GM18505 (cell line): ENCODE results near the gene CHL1.

Experiments
- ATAC-seq: cut with Tn5 transposase; IDR thresholded peaks from one replicate; pipeline ENCODE4 v1.9.1; 2021; ENCODE audit not compliant: unreplicated experiment
- POLR2A ChIP-seq: IDR thresholded peaks from 4 replicates; pipeline ENCODE4 v1.6.1; 2011; ENCODE audit warnings: borderline replicate concordance; ENCODE audit not compliant: insufficient read depth, insufficient read length; ENCODE audit errors: extremely low read depth

Gene CHL1

GRCh38 chr3:299590-300301 is 103.2 kb downstream of the CHL1 start:
- no peak for TF ChIP-seq POLR2A
- no peak for ATAC-seq

DNA sequence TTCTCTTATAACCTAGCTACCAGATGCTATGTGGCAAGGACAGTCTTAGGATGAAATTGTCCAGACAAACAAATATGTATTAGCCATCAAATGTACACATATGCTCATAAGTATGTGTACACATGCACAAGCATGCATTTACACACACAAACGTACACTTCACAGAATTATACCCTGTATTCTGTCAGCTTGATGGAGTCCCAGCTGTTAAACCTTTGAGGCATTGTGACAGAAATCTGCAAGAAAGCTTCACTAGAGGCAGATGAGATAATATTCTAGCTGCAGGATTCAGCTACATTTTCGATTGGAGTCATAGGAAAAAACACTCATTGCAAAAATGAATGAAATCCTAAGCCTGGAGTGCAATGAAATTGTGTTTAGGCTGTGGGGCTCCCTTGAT is 110.6 kb downstream of the CHL1 start:
- ATAC-seq, result no peak
- no peak for TF ChIP-seq POLR2A

DNA sequence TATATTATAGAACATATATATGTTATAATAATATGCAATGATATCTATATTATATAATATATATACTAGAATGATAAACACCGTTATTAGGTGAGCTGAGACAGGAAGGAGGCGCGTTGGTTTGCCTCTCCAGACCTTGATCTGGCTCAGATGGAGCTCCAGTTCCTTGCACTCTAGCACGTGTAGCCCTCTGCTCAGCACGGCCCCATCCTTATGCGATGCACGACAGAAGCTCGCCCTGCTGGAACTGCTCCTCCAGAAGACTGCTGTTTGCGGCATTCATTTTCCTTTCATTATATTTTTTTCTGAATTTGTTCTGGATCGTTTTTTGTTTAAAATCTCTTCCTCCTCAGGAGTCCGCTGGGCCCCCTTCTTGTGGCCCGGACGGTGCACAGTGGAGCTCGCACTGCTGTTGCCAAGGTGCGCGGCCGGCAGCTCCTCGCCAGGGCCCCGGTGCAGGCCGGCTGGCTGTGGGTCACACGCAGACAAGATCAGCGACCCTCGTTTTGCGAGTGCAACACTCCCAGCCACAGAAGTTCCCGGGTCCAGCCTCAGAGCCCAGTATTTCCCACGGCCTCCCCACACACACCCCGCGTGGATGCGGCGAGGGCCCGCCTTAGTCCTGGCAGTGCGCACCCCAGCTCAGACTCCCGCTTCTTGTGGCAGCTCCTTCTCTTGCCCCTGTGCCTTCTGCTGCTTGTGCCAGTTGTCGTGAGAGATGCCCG is 112.2 kb downstream of the CHL1 start:
- no peak for ATAC-seq
- TF ChIP-seq POLR2A, result no peak

- TF ChIP-seq POLR2A, result no peak
- no peak for ATAC-seq
These were observed 115.7 kb downstream of the CHL1 start for GRCh38 chr3:312160-312733.

DNA sequence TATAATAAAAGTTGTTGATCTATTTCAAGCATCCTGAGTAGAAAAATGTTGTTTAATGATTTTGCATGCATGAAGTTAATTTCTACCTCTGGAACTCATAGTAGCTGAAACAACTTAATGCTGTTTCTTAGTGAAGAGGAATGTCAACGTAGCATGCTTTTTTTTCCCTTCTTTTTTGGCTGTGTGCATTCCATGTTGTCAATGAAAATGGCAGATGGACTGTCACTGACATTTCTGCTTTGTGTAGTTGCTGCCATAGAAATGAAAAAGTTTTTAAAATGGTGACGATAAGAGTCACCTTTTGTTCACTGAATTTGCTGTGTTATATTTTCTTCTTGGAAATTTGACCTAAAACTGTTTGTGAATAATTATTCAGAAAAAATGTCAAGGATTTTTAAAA is 116.3 kb downstream of the CHL1 start:
- no peak for ATAC-seq
- TF ChIP-seq POLR2A, result no peak

DNA sequence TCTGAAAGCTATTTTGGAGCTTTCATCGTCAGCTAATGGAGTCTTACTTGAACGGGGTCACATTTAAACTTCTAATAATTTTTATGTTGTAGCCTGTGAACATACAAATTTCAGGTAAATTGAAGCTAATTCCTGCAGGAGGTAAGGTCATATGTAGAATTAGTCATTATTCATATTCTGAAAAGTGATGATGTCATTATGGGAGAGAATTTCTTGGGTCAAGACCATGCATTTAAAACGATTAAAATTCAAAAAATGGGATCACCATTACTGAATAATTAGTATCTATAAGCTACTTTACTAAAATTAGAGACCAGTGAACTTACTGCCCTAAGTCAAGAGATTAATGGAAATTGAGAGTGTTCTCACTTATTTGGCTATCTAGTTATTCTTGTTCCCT is 120.4 kb downstream of the CHL1 start:
- ATAC-seq, result no peak
- TF ChIP-seq POLR2A, result no peak

GRCh38 chr3:318903-319302 is 122.3 kb downstream of the CHL1 start:
- ATAC-seq, result no peak
- TF ChIP-seq POLR2A, result no peak

GRCh38 chr3:324423-324822 is 127.9 kb downstream of the CHL1 start:
- ATAC-seq, result no peak
- no peak for TF ChIP-seq POLR2A

DNA sequence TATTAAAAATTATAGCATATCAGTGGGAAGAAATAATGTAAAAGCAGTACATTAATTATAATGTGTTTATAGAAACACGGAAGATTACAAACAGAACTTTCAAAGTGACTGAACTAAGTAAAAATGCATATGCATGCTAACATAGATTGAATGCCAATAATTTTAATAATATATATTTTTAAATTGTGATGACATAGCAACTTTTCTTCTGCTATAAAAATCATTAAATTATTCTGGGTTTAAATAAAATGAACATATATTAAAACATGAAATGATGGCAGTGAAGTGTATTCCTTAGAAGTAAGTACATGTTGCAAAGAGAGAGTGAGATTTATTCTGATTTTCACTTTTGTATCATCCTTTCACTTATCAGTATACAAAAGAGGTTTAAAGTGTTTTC is 128.9 kb downstream of the CHL1 start:
- ATAC-seq, result no peak
- TF ChIP-seq POLR2A, result no peak

DNA sequence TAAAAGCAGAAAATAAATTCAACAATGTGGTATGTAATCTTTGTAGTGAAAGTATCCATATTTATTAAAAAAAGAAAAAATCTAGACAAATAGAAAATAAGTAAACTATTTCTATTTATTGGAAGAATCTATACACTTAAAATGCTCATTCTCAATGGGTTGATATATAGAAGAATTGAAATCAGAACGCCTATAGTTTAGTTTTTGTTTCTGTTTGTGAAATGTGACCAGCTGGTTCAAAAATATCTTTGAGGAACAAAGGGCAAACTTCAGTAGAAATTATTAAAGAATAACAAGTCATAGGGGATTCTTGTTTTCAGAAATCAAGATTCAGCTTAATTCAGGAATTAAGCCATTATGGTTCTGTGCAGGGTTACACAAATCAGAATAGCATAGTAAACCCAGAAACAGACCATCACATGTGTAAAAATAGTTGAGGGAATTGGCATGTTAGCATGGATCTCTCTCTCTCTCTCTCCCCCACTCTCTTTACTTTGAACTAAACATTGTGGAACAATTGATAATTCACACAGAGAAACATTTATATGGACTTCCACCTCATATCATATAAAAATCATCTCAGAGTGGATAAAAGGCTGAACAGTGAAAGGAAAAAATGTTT is 134.0 kb downstream of the CHL1 start:
- TF ChIP-seq POLR2A, result no peak
- no peak for ATAC-seq

DNA sequence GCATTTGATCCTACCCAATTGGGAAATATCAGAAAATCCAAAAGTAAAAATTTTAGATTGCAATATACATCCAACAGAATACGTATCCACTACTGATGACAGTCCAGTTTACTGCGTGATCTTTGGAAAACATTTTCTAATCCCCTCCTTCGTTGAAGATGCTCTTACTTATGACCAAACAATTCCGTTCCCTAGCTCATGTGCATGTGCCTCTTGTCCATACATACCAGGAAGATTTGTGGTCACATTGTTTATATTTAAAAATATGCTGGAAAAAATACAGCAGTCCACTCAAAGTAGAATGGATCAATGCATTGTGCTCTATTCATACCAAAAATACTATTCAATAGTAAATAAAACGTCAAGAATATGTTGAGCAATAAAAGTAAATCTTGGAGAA is 135.3 kb downstream of the CHL1 start:
- no peak for ATAC-seq
- no peak for TF ChIP-seq POLR2A

GRCh38 chr3:332701-333100 is 136.1 kb downstream of the CHL1 start:
- no peak for ATAC-seq
- no peak for TF ChIP-seq POLR2A

DNA sequence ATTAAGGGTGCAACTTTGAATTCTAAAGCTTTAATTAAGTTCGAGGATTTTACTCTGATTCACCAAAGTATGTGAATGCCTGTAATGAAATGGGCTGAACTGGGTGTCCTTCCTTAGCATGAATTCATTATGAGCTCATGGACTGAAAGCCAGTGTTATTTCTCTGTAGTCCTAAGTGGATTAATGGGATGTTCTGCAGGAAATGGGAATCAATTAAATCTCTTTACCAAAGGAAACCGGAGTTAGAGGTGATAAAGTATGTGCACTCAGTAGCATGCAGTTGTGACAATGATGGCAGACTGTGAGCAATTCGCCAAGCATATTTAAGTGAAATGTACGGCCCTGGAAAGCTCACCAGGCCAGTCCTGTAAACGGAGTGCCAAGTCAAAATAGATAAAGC is 138.7 kb downstream of the CHL1 start:
- ATAC-seq, result no peak
- no peak for TF ChIP-seq POLR2A

- TF ChIP-seq POLR2A, result no peak
- no peak for ATAC-seq
These were observed 142.8 kb downstream of the CHL1 start for GRCh38 chr3:339351-339750.
